ENCODE data around the gene TFF3.
"Not testable (repeated sequence)": the region's sequence is repeated elsewhere in the genome, so short reads cannot be mapped to it uniquely, and the experiment has no call there.

Gene TFF3

DNA sequence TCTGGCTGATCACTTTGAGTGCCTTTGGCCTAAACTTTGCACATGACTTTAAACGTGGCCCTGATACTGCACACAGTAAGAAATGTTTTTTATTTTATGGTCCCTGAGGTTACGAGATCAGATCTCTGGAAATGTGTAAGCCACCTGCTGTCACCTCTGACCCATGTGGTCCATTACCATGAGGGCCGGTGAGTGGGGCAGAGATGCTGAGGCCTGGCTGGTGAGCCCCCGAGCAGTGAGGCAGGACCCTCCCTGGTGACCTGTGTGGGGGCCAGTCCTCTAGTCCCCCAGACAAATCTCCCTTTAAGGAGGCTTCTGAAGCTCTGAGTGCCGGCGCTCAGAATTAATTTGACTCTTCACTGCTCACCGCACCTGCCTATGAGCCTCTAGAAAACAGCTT is 12.4 kb downstream of the TFF3 start:
- DNase-seq: no peak

DNA sequence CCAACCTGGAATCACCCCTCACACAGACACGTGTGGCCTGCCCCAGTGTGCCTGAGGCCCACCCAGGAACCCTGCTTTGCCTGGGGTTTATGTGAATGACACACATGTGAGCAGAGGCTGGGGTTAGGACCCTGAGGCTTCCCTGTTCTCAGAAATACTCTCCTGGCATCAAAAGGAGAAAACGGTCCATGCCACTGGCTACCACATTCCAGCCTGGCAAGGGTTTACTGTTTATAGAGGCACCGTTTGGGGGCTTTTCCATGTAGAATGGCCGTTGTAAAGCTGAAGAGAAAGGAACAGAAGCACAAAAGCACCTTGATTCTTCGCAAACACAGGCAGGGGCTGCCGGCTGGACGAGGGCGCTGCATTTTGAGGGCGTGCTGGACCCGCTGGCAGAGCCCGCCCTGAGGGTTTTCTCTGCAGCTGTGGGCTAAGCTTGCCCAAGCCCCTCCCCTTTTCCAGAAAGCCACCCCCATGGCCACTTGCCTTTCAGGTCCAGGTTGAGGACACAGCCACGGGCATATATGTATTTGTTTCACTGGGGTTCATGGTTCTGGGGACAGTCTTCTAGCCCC is 13.0 kb downstream of the TFF3 start:
- DNase-seq: no peak

DNA sequence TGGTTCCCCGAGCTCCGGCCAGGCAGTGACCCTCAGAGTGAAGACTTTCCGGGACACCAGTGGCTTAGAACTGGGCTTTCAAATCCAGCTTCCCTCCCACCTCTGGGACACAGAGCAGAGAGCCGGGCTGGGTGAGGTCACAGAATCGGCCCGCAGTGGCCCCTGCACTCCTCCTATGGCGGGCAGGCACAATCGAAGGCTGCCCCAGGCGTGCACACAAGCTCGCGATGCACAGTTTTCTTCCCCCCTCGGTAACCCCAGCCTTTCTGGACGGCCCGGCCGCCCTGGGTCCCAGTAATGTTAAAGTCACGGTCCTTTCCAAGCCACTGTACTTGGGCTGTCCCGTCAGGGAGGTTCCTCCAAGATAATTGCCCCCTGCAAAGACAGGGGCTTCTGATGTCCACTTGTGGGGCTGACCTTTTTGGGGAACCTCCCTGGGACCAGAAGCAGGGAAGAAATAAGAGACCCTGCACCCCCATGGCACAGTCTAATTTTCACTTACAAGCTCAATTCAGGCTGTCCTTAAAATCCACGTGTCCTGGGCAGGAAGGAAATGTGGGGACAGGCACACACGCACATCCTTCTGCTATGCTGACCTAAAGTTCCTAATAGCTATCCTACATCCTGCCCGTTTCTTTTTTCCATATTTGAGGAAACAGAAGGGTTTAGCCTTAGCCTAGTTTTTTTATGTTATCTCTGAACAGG is 13.7 kb downstream of the TFF3 start:
- DNase-seq: no peak

DNA sequence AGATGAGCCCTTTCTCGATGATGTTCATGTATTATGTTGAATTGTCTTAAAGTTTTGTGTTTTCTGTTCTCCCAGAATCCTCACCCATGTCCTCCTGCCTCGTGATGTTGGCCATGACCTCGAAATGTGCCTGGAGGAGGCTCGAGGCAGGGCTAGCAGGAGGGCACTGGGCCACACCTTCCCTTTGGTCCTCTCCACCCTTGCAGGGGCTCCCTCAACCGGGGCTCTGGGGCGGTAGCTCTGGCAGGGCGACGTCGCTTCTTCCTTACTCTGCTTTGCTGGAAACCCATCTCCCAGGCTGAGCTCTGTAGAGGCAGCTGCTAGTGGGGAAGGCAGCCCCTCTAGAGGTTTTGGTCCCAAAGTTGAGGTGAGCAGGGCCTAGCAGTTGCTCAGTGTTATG is 14.3 kb downstream of the TFF3 start:
- no peak for DNase-seq

DNA sequence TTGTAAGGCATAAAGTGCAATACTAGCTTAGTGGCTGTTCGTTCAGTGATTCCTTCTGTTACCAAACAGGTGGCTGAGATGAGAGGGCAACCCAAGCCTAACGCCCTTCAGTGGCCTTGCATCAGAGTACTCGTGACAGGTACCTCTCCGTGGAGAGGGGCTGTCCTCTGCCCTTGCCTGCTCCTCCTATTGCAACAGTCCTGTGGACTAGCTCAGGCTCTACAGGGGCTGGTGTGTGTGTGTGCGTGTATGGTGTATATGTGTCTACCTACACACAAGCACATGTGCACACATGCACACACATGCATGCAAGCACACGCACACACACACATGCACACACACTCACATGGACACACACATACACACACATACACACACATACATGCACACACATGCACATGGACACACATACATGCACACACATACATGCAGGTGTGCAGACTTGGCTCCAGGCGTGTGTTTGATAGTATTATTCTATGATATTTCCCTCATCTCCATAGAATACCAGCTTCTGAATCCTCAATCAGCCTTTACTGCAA is 15.1 kb downstream of the TFF3 start:
- no peak for DNase-seq

DNA sequence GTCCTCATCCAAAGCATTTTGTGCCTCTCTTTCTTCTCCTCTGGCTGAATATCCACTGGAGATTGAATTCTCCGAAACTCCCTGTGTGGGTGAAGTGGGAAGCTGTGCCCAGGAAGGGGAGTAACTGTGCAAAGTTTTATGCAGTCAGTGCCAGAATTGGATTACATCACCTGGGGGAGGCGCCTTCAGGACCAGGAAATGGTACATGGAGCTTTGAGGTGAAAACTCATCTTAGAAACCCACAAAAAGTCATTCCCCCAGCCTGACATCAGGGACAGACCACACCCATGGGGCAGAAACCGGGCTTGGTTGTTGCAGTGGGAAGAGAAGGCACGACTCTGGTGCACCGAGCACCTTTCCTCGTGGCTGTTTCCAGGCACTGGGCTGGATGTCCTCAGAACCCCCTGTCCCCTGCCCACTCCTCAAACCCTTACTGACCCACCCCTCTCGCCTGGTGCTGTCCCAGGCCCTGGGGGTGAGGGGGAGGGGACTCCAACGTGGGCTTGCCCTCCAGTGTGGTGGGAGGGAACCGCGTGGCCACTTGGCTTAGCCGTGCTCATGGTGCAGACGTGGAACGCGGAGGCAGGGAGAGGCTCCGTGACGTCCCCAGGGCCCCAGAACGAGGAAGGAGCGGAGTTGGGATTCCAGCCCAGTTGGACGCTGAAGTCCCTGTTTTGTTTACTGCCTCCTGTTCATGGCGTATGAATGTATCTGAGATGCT is 15.7 kb downstream of the TFF3 start:
- no peak for DNase-seq

DNA sequence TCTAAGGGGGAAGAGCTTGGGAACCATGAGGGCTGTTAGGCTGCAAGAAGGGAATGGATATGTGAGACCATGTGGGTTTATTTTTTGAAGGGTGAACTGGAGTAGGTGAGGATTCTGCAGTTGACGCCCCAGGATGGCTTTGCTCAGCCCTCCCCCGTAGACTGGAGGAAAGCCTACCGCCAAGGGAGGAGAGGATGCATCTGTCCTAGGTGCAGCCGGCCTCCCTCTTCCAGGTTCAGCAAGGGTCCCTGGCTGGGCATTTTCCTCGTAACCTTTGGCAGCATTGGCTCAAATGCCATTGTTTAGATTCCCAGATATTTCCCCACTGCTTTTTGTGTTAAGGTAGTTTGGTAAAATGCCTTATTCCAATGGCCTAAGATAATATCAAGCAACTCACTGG is 16.6 kb downstream of the TFF3 start:
- no peak for DNase-seq

DNA sequence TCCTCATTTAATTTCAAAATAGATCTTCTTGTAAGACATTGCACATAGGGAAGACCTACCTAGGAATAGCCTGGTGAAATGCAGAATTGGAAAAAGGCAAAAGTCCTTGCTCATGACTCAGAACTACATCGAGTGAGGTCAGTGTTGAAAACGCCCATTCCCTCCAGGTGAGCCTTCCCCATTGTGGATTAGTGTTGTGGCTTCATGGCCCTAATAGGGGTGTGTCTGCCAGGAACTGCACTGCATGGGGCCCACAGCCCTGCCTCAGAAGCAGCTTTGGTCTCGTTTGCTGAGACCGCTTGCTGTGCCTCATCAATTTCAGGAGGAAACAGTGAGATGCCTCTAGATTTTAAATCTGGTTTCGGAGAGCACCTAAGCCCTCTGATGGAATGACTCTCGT is 17.0 kb downstream of the TFF3 start:
- DNase-seq: no peak

DNA sequence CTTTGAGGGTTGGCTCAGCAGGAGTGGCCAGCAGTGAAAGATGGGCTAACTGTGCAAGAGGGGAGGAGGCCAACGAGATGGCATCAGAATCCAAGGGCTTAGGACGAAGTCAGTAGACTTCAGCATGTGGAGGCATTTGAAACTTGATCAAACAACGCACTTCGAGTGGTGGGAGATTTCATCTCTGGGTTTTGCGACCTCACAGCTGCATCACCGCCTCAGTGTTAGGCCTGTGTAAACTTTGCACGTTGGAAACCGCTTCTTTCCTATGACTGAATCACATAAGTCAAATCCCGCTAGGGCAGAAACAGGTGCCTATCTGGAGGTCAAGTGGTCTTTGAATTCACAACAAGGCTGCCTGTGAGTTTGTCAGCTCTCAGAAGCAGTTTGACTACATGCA is 17.8 kb downstream of the TFF3 start:
- DNase-seq: no peak

DNA sequence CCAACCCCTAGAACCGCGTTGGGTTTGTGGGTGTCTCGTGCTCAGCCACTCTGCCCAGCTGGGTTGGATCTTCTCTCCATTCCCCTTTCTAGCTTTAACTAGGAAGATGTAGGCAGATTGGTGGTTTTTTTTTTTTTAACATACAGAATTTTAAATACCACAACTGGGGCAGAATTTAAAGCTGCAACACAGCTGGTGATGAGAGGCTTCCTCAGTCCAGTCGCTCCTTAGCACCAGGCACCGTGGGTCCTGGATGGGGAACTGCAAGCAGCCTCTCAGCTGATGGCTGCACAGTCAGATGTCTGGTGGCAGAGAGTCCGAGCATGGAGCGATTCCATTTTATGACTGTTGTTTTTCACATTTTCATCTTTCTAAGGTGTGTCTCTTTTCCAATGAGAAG is 18.7 kb downstream of the TFF3 start:
- DNase-seq: no peak

DNA sequence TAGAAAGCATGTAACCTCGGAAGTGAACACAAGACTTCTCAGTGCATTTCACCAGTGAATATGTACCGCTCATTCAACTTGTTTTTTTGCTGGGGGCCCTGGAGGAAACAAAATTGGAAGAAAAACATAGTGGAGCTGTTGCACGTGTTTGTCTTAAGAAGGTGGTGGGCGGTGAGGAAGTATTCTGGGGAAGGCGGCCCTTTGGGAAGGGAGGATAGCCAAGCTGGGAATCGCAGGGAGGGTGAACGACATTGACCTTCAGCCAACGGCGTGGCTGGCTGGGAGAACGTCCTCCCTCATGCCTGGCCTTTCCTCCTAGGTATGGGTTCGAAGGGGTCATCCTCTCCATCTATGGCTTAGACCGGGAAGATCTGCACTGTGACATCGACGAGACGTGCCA is 19.4 kb downstream of the TFF3 start:
- DNase-seq: no peak

DNA sequence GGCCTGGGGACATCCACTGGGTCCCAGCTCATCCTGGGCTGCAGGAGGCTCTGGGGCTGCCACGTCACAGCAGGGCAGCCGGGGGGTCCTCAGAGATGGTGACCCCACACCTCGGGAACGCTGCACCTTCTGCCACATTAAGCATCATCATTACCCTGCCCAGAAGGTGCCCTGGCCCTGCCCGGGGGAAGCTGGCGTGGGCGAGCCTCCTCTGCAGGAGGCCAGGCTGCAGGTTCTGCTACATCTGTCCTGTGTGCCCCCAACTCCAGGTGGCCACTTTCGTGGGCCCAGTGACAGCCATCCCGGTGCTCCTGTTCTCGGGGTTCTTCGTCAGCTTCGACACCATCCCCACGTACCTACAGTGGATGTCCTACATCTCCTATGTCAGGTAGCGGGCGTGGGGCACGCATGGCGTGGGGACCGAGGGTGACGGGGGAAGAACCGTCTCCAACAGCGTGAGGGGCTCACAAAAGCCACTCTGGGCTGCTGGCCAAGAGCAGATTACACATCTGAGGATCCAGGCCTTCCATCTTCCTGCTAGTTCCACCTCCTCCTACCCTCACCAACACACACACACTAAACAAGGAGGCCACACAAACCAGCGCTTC is 20.8 kb downstream of the TFF3 start:
- DNase-seq: no peak

DNA sequence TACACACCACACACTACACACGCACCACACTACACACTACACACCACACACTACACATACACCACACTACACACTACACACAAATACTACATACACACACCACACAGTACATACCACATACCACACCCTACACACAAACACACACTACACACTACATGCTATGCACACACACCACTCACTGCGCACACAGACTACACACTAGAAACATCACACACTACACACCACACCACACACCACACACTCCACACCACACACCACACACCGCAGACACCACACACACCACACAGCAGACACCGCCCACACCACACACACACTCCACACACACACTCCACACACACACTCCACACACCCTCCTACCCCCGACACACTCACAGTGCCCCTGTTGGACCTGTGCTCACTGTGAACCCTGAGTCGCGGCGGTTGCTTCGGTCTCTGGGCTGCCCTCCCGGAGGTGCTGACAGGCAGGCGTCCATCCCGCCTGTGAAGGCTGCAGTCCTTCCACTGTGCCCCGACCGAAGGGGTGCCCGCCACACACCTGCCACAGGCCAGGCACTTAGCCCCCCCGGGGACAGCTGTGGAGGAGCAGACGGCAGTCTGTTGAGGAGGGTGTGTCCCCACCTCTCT is 21.4 kb downstream of the TFF3 start:
- DNase-seq: no peak

DNA sequence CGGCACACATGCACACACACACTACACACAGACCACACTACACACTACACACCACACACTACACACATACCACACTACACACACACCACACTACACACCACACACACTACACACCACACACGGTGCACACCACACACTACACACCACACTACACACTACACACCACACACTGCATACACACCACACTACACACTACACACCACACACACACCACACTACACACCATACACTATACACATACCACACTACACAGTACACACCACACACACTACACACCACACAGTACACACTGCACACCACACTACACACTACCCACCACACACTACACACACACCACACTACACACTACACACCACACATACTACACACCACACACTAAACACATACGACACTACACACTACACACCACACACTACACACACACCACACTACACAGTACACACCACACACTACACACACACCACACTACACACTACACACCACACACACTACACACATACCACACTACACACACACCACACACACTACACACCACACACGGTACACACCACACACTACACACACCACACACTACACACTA is 22.6 kb downstream of the TFF3 start:
- not testable (repeated sequence) for DNase-seq

DNA sequence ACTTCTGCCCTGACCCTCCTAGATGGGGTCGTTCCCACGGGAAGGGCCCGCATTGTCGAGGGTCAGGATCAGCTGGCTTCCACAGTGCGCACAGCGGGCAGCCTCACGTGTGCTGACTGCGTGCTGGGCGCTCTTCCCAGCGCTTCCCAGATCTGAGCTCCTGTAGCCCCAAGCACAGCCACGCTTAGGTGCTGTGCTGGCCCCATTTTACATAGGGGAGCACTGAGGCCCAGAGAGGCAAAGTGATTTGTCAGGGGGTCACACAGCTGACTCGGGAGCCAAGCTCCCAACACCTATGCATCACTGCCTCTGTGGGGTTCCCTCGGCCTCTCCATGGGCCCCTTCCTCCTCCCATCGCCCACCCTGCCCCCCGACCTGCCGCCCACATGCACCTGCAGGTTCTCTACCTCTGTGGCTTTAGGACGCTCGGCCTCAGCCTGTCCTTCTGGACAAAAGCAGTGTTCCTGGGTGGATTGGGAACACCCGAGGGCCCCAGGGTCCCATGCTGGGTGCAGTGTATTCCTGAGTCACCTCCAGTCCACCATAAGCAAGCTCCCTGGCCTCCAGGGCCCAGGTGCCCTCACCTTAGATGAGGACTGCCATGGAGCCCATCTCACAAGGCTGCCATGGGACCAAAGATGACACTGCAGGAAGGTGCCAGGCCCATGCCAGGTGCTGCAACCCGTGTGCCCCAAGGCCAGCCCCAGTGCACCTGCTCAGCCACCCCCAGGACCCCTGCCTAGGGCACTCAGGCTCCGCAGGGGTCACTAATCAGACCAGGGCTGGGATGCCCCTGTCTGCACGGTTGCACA is 23.3 kb downstream of the TFF3 start:
- no peak for DNase-seq

DNA sequence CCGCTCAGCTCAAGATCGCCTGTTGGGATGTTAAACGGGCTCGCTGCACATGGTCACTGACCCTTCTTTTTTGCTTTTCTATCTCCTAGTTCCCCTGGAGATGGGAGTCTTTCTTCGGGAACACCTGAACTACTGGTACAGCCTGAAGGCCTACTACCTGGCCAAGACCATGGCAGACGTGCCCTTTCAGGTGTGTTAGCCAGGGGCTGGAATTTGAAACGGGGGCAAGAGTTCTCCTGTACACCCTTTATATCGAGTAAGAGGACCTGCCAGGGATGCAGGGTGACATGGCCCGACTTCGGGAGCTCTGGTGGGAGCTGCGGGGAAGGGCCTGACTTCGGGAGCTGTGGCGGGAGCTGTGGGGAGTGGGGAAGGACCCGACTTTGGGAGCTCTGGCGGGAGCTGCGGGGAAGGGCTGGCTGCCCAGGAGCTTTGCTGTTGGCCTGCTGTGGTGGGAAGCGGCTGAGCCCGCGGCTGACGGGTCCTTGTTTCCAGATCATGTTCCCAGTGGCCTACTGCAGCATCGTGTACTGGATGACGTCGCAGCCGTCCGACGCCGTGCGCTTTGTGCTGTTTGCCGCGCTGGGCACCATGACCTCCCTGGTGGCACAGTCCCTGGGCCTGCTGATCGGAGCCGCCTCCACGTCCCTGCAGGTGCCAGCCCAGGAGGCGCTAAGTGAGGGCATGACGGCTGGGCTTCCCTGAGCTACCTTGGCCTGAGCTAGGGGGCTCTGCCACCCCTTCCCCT is 24.0 kb downstream of the TFF3 start:
- DNase-seq: no peak

DNA sequence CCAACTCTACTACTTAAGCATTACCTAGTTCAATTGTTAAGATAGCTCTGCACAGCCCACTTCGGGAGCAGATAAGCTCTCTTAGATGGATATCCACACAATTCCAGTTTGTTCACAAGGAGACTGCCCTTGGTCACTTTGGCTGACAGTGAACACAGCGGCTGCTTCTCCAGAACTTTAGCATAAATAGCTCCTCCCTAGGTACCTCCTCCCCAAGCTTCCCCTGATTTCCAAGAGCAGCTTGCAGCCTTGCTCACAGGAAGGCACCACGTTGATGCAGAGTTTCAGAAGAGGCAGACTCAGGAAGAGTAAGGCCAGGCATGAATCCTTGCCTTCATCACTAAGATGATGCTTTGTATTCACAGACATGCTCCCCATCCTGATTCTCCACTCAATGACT is 24.7 kb downstream of the TFF3 start:
- no peak for DNase-seq

DNA sequence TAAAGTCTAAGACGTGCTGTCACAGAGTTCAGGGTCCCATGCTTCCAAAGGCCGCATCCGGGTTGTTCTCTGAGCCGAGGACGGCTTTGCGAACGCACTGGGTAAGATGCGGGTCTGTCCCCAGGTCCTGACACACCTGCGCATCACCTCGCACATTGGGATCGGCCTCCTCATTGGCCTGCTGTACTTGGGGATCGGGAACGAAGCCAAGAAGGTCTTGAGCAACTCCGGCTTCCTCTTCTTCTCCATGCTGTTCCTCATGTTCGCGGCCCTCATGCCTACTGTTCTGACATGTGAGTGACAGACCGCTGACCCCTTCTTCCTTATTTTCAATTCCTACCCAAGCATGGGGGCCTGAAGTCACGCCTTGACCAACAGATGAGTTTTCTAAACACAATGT is 25.3 kb downstream of the TFF3 start:
- no peak for DNase-seq

DNA sequence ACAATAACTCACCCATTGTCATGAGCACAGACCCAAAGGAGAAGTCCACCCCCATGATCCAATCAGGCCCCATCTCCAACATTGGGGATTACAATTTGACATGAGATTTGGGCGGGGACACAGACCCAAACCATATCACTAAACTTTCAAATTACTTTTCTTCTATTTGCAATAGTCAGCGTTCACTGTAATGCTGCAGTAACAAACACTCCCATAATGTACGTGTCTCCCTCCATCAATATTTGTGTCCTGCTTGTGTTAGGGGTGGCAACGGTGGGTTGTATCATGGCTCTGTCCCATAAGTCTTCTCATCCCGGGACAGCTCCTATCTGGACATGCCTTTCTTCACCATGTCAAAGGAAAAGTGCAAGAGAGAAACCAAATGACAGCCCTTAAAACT is 26.2 kb downstream of the TFF3 start:
- no peak for DNase-seq

DNA sequence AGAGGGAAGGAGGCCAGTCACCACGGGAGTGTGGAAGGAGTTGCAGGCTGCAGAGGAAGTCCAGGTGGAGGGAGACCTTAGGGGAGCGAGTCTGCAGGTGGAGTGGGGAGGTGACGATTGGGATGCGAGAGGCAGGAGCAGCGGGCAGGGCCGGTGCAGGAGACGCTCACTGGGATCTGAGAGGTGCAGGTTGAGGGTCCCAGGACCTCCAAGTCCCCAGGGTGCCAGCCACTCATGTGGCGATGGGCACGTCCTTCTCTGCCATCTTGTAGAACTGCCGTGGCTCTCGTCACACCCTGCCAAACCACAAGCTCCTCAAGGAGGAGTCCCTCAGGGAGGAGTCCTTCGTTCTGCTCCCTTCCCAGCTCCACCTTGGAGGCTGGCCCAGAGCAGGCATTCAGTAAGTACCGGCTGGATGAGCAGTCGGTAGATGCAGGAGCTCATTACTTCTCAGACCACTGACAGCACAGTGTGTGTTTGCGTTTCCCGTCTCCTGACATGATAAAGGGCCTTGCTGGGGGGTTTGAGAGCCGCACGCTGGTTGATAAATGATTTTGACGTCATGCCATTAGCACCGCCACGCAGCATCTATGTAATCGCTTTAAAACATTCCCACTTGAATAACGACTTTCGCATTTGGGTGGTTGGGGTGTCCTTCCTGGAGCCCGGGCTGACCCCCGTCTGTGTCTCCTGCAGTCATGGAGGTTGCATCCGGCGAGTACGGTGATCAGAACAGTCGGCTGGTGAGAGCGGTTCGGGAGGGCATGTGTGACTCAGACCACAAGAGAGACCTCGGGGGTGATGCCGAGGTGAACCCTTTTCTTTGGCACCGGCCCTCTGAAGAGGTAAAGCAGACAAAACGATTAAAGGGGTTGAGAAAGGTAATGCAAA is 27.8 kb downstream of the TFF3 start:
- DNase-seq: no peak
